ENCODE measurements around the gene C12orf76. TPM values are rescaled to one million over a fixed set of nuclear protein-coding genes. Genes with fewer than 3 reads are reported as not detected.
"Not testable (repeated sequence)": the region's sequence is repeated elsewhere in the genome, so short reads cannot be mapped to it uniquely, and the experiment has no call there.

Gene C12orf76
- total RNA-seq, 1 donor from 2014 or later = 22.2 TPM

DNA sequence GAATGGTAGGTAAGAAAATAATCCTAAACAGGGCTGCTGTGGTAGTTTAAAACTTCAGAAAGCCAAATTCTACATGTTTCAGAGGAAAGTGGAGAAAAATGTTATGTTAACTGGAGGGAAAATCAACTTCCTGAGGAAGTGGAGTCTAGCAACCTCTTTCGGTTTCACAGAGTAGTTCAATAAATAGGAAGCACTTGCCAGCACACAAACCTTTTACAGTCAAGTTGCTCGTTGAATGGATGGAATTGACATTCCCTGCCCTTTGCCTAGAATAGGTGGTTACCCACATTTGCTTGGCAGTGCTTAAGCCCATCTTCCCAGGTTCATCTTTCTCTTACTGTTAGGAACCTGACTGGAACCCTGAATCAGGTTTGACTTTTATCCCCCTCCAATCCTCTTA is 33.2 kb downstream of the C12orf76 start:
- no peak for DNase-seq (ENCODE audit: low spot score in 2 of 2, unreplicated experiment in 2 of 2)
- Mint-ChIP-seq H3K36me3 (peaks cover 15% of the 10 kb centered on the region), H3K27me3 (ENCODE audit: low read depth) (no peaks in the 10 kb centered on the region)

DNA sequence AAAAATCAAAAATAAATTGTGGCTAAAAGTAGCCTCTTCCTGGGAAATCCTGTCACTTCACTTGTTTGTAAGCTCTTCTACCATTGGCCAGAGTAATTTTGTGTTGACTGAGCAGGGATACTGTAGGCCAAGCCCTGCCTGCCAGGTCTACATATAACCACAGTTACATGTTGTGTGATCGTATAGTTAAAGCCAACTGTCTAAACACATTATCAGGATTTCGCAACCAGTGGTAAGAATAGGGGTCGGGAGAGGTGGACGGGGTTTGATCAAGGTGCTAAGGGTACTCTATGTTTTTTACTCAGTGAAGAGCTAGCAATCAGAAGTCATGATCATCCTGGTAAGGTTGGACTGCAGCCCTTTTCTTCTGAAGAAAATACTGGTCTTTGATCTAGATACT is 35.7 kb downstream of the C12orf76 start:
- Mint-ChIP-seq H3K36me3 (peaks cover 8% of the 10 kb centered on the region), H3K4me3 (no peak overlapping the region), H3K27me3 (ENCODE audit: low read depth) (no peaks in the 10 kb centered on the region), H3K4me1 (no peaks in the 10 kb centered on the region), H3K9me3 (peaks cover 5% of the 10 kb centered on the region), H3K27ac (no peak overlapping the region)
- DNase-seq (ENCODE audit: low spot score in 2 of 2, unreplicated experiment in 2 of 2) = no peak
- TF ChIP-seq, protein P1, sequence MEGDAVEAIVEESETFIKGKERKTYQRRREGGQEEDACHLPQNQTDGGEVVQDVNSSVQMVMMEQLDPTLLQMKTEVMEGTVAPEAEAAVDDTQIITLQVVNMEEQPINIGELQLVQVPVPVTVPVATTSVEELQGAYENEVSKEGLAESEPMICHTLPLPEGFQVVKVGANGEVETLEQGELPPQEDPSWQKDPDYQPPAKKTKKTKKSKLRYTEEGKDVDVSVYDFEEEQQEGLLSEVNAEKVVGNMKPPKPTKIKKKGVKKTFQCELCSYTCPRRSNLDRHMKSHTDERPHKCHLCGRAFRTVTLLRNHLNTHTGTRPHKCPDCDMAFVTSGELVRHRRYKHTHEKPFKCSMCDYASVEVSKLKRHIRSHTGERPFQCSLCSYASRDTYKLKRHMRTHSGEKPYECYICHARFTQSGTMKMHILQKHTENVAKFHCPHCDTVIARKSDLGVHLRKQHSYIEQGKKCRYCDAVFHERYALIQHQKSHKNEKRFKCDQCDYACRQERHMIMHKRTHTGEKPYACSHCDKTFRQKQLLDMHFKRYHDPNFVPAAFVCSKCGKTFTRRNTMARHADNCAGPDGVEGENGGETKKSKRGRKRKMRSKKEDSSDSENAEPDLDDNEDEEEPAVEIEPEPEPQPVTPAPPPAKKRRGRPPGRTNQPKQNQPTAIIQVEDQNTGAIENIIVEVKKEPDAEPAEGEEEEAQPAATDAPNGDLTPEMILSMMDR (IDR thresholded peaks at IDR 0.05; ENCODE audit: unreplicated experiment) = no peak

More for the DNA sequence above, 33.2 kb downstream of the C12orf76 start:
- Mint-ChIP-seq H3K27ac (no peak overlapping the region), H3K9me3 (no peaks in the 10 kb centered on the region), H3K4me3 (no peak overlapping the region), H3K4me1 (no peaks in the 10 kb centered on the region)
- TF ChIP-seq, protein P1 (IDR thresholded peaks at IDR 0.05; ENCODE audit: unreplicated experiment) = no peak

DNA sequence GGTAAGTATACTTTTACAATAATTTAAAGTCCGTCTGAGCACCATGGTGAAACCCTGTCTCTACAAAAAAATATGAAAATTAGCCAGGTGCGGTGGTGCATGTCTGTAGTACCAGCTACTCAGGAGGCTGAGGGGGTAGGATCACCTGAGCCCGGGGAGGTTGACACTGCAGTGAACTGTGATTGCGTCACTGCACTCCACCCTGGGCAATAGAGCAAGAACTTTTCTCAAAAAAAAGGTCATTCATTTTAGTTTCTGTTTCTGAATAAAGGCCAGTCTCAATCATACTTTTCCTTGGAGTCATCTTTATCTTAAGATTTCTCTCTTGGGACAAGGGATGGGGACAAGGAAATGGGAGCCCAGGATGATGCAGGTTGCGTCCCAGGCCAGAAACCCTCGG is 36.2 kb downstream of the C12orf76 start:
- H3K4me1 Mint-ChIP-seq = no peaks in the 10 kb centered on the region
- DNase-seq (ENCODE audit: low spot score in 2 of 2, unreplicated experiment in 2 of 2) = no peak
- H3K27ac Mint-ChIP-seq = no peak overlapping the region
- H3K27me3 Mint-ChIP-seq (ENCODE audit: low read depth) = no peaks in the 10 kb centered on the region
- H3K4me3 Mint-ChIP-seq = no peak overlapping the region
- peaks cover 5% of the 10 kb centered on the region for H3K9me3 Mint-ChIP-seq
- TF ChIP-seq, protein P1 (IDR thresholded peaks at IDR 0.05; ENCODE audit: unreplicated experiment) = no peak
- peaks cover 8% of the 10 kb centered on the region for H3K36me3 Mint-ChIP-seq

DNA sequence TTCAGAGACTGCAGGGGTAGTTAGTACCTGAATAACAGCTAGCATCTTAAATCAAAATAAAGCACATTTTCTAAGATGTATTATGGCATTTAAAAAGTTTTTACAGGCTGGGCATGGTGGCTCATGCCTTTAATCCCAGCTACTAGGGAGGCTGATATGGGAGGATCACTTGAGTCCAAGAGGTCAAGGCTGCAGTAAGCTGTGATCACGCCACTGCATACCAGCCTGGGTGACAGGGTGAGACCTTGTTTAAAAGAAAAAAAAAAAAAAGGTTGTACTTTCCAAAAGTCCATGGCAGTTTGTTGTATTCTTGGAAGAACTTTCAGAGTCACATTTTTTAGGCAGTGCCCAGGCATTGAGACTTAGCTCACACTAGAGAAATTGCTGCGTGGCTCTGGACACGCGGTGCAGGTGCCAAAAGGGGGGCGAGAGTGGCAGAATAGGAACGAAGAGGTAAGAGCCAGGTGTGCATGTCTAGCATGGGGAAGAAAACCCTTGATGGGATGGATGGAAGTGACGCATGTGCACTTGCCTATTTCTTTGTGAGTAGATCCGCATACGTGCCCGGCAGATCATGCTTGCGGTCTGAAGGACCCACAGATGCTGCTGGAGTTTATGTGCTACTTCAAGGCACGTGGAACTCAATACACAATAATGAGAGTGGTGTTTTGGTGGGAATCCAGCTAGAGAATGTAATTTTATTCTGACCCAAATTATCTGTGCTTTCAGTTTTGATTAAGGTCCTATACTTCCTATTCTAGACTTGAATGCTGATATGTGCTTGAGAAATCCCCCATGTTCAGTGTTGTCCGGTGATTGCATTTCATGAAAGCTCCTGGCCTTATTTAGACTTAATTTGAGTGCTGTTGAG is 37.2 kb downstream of the C12orf76 start:
- H3K27ac Mint-ChIP-seq = no peak overlapping the region
- DNase-seq (ENCODE audit: low spot score in 2 of 2, unreplicated experiment in 2 of 2) = no peak
- peaks cover 11% of the 10 kb centered on the region for H3K36me3 Mint-ChIP-seq
- H3K27me3 Mint-ChIP-seq (ENCODE audit: low read depth) = no peaks in the 10 kb centered on the region
- peaks cover 5% of the 10 kb centered on the region for H3K9me3 Mint-ChIP-seq
- H3K4me1 Mint-ChIP-seq = no peaks in the 10 kb centered on the region
- TF ChIP-seq, protein P1 (IDR thresholded peaks at IDR 0.05; ENCODE audit: unreplicated experiment) = no peak
- no peak overlapping the region for H3K4me3 Mint-ChIP-seq

DNA sequence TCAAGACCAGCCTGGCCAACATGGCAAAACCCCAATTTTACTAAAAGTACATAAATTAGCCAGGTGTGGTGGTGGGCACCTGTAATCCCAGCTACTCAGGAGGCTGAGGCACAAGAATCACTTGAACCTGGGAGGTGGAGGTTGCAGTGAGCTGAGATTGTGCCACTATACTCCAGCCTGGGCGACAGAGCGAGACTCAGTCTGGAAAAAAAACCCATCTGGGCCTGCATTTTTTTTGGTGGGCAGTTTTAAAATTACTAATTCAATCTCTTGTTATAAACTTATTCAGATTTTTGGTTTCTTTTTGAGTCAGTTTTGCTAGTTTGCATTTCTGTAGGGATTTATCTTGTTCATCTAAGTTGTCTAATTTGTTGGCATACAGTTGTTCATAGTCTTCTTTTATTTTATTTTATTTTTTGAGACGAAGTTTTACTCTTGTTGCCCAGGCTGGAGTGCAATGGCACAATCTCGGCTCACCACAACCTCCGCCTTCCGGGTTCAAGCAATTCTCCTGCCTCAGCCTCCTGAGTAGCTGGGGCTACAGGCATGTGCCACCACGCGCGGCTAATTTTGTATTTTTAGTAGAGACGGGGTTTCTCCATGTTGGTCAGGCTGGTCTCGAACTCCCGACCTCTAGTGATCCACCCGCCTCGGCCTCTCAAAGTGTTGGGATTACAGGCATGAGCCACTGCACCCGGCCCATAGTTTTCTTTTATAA is 39.5 kb downstream of the C12orf76 start:
- not testable (repeated sequence) for H3K4me3 Mint-ChIP-seq; H3K27ac Mint-ChIP-seq; H3K9me3 Mint-ChIP-seq; H3K36me3 Mint-ChIP-seq; H3K27me3 Mint-ChIP-seq (ENCODE audit: low read depth); DNase-seq (ENCODE audit: low spot score in 2 of 2, unreplicated experiment in 2 of 2); H3K4me1 Mint-ChIP-seq

DNA sequence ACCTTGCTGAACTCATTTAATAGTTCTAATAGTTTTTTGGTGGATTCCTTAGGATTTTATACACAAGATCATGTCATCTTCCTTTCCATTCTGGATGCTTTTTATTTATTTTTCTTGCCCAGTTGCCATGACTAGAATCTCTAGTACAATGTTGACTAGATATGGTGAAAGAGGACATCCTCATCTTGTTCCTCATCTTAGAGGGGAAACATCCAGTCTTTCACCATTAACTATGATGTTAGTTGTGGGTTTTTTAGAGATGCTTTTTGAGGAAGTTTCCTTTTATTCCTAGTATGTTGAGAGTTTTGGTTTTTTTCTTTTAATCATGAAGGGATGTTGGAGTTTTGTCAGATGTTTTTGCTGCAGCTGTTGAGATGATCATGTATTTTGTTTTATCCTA is 40.4 kb downstream of the C12orf76 start:
- Mint-ChIP-seq H3K9me3 (peaks cover 5% of the 10 kb centered on the region), H3K36me3 (peaks cover 9% of the 10 kb centered on the region), H3K4me3 (no peak overlapping the region), H3K4me1 (no peaks in the 10 kb centered on the region), H3K27ac (no peak overlapping the region), H3K27me3 (ENCODE audit: low read depth) (no peaks in the 10 kb centered on the region)
- DNase-seq (ENCODE audit: low spot score in 2 of 2, unreplicated experiment in 2 of 2) = no peak
- TF ChIP-seq, protein P1 (IDR thresholded peaks at IDR 0.05; ENCODE audit: unreplicated experiment) = no peak

All from mesothelial cell of epicardium (in vitro differentiated cells).